Body of pancreas (tissue), 4 donors: Measurements from ENCODE around the gene PPFIBP2.

Source experiments
- POLR2A ChIP-seq, 3 donors: fragments of 450-650 bp; IDR thresholded peaks; one replicate each; pipeline ENCODE4 v1.6.1; 2016; ENCODE audit warnings: antibody characterized with exemption in 3 of 3, mild to moderate bottlenecking in 2 of 3
- TF ChIP-seq, protein P1 (sequence below), 7 experiments: fragments of 450-650 bp in 4 of 7; fragments of 200-600 bp in 3 of 7; sonication (generic) in 3 of 7; IDR thresholded peaks; one replicate each; pipeline ENCODE4 v1.5.1; 2016 to 2019; ENCODE audit warnings: antibody characterized with exemption in 7 of 7

DNA sequence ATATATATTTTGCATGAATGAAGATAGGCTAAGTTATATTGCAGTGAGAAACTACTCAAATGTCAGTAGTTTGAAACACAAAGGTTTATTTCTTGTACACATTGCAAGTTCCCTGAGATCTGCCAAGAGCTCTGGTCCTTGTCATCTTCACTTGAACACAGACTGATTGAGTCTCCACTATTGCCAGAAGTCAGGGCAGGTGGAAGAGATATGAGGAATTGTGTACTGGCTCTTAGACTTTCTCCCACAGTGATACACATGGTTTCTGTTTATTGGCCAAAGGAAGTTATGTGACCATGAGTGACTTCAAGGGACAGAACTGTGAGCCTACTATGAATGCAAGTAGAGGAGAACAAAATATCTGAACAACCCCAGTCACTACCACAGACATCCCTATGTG lies 44.2 kb downstream of the PPFIBP2 start:
- TF ChIP-seq POLR2A (IDR thresholded peaks at IDR 0.05) = no peak
- TF ChIP-seq, protein P1, sequence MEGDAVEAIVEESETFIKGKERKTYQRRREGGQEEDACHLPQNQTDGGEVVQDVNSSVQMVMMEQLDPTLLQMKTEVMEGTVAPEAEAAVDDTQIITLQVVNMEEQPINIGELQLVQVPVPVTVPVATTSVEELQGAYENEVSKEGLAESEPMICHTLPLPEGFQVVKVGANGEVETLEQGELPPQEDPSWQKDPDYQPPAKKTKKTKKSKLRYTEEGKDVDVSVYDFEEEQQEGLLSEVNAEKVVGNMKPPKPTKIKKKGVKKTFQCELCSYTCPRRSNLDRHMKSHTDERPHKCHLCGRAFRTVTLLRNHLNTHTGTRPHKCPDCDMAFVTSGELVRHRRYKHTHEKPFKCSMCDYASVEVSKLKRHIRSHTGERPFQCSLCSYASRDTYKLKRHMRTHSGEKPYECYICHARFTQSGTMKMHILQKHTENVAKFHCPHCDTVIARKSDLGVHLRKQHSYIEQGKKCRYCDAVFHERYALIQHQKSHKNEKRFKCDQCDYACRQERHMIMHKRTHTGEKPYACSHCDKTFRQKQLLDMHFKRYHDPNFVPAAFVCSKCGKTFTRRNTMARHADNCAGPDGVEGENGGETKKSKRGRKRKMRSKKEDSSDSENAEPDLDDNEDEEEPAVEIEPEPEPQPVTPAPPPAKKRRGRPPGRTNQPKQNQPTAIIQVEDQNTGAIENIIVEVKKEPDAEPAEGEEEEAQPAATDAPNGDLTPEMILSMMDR (IDR thresholded peaks at IDR 0.05) = no peak
